Gastroesophageal sphincter (tissue), 4 donors: Measurements from ENCODE around the gene ANO2. TPM values are rescaled to one million over a fixed set of nuclear protein-coding genes. Genes with fewer than 3 reads are reported as not detected.

Experiments
- ATAC-seq: fragments of 150-250 bp; one replicate; pipeline ENCODE4 v1.9.1; 2016; ENCODE audit warnings: mild to moderate bottlenecking, moderate library complexity
- H3K27ac ChIP-seq, 4 donors: fragments of 200-600 bp; sonication (generic) in 3 of 4; 1 replicate in 3 of 4; 2 replicates in 1 of 4; pipeline ENCODE4 v1.5.1; 2016 to 2019
- H3K27me3 ChIP-seq: fragments of 200-600 bp; sonication (generic); one replicate; pipeline ENCODE4 v1.5.1; 2019
- H3K36me3 ChIP-seq, 2 donors: fragments of 200-600 bp; sonication (generic); one replicate each; pipeline ENCODE4 v1.5.1; 2019; ENCODE audit warnings: control low read depth in 1 of 2
- H3K4me1 ChIP-seq, 3 donors: fragments of 200-600 bp; sonication (generic); 1 replicate in 2 of 3; 2 replicates in 1 of 3; pipeline ENCODE4 v1.5.1; 2016 to 2019; ENCODE audit warnings: control low read depth in 2 of 3
- H3K4me3 ChIP-seq, 2 donors: fragments of 200-600 bp; sonication (generic); one replicate each; pipeline ENCODE4 v1.5.1; 2019; ENCODE audit warnings: mild to moderate bottlenecking in 1 of 2, moderate library complexity in 1 of 2
- H3K9me3 ChIP-seq, 3 donors: fragments of 200-600 bp; sonication (generic); one replicate each; pipeline ENCODE4 v1.5.1; 2017 to 2019; ENCODE audit warnings: control low read depth in 2 of 3
- CTCF ChIP-seq, 4 experiments: fragments of 200-600 bp in 2 of 4; fragments of 450-650 bp in 2 of 4; sonication (generic) in 1 of 4; IDR thresholded peaks; one replicate each; pipeline ENCODE4 v1.5.1; 2017 to 2019; ENCODE audit warnings: antibody characterized with exemption in 4 of 4, mild to moderate bottlenecking in 2 of 4, moderate library complexity in 2 of 4
- EP300 ChIP-seq: sonication (generic); formaldehyde crosslinking; IDR thresholded peaks from one replicate; pipeline ENCODE4 v1.6.1; 2017; ENCODE audit warnings: antibody characterized with exemption, mild to moderate bottlenecking
- POLR2A ChIP-seq, 2 donors: fragments of 450-650 bp; IDR thresholded peaks; one replicate each; pipeline ENCODE4 v1.6.1; 2017; ENCODE audit warnings: antibody characterized with exemption in 2 of 2, mild to moderate bottlenecking in 2 of 2, moderate library complexity in 1 of 2
- POLR2AphosphoS5 ChIP-seq: sonication (generic); formaldehyde crosslinking; IDR thresholded peaks from one replicate; pipeline ENCODE4 v1.6.1; 2017; ENCODE audit warnings: antibody characterized with exemption
- WGBS, 2 donors: methylation state at CpG; one replicate each; pipeline ENCODE4 v1.1.5; 2018; ENCODE audit warnings: low coverage in 1 of 2; 5-methylcytosine and 5-hydroxymethylcytosine counted together
- total RNA-seq, 4 donors: library from RNA; depleted of rRNA; stranded (reverse); fragments of >200 nt; gene quantifications; one replicate each; pipeline ENCODE4 v1.1.0, GENCODE V29; 2016

The ANO2 gene
- total RNA-seq, 4 donors from 2014 or later: 3.1 to 10.9 (median 6.7) TPM

GRCh38 chr12:5588591-5588990, 356.5 kb downstream of the ANO2 start:
- peaks cover 0 to 11% (median 0%) of the 10 kb centered on the region in 3 donors for H3K4me1 ChIP-seq
- no peak overlapping the region for H3K4me3 ChIP-seq
- no peaks in the 10 kb centered on the region for H3K9me3 ChIP-seq
- no peak overlapping the region for H3K27ac ChIP-seq
- H3K27me3 ChIP-seq: no peaks in the 10 kb centered on the region
- ATAC-seq: no peak
- TF ChIP-seq POLR2AphosphoS5: no peak
- no peaks in the 10 kb centered on the region for H3K36me3 ChIP-seq
- 83 to 94% methylated on average over 4 to 5 of the region's 6 CpGs for WGBS, 2 donors

GRCh38 chr12:5588176-5588575, 356.9 kb downstream of the ANO2 start:
- WGBS, 2 donors: 75 to 92% methylated on average over 1 to 4 of the region's 7 CpGs

GRCh38 chr12:5587711-5588121, 357.3 kb downstream of the ANO2 start:
- Histone ChIP-seq H3K36me3 (no peaks in the 10 kb centered on the region), H3K4me3 (no peak overlapping the region), H3K4me1 (peaks cover 0 to 11% (median 0%) of the 10 kb centered on the region in 3 donors), H3K27me3 (no peaks in the 10 kb centered on the region), H3K27ac (no peak overlapping the region), H3K9me3 (no peaks in the 10 kb centered on the region)
- WGBS, 2 donors: 20 to 64% methylated on average over 1 to 4 of the region's 5 CpGs
- ATAC-seq: no peak
- no peak for TF ChIP-seq POLR2AphosphoS5
- TF ChIP-seq CTCF (IDR thresholded peaks at IDR 0.05): no peak

More at GRCh38 chr12:5588176-5588575, 356.9 kb downstream of the ANO2 start:
- Histone ChIP-seq H3K27me3 (no peaks in the 10 kb centered on the region), H3K9me3 (no peaks in the 10 kb centered on the region), H3K36me3 (no peaks in the 10 kb centered on the region), H3K27ac (no peak overlapping the region), H3K4me1 (peaks cover 0 to 11% (median 0%) of the 10 kb centered on the region in 3 donors), H3K4me3 (no peak overlapping the region)
- peak; percentile 39 for ATAC-seq
- TF ChIP-seq EP300 (no peak), POLR2AphosphoS5 (no peak), CTCF (IDR thresholded peaks at IDR 0.05) (no peak), POLR2A (IDR thresholded peaks at IDR 0.05) (no peak)

- TF ChIP-seq POLR2AphosphoS5: no peak
- TF ChIP-seq CTCF (IDR thresholded peaks at IDR 0.05): no peak
- TF ChIP-seq EP300: no peak
- TF ChIP-seq POLR2A (IDR thresholded peaks at IDR 0.05): no peak
- Histone ChIP-seq H3K36me3 (no peaks in the 10 kb centered on the region), H3K9me3 (no peaks in the 10 kb centered on the region), H3K27me3 (no peaks in the 10 kb centered on the region), H3K4me3 (no peak overlapping the region), H3K27ac (peak overlapping the region in 2 of 4 donors; percentile 7 to 20), H3K4me1 (peaks cover 0 to 11% (median 0%) of the 10 kb centered on the region in 3 donors)
- no CpG with 5 or more reads among the region's 4 CpGs for WGBS, 2 donors
- ATAC-seq: no peak
Observed at GRCh38 chr12:5586201-5586600, 358.9 kb downstream of the ANO2 start.

- H3K27ac ChIP-seq: no peak overlapping the region
- no peak for ATAC-seq
- no peaks in the 10 kb centered on the region for H3K27me3 ChIP-seq
- peaks cover 0 to 19% (median 0%) of the 10 kb centered on the region in 3 donors for H3K4me1 ChIP-seq
- 57% methylated on average over 4 of the region's 4 CpGs for WGBS, 2 donors
- no peak overlapping the region for H3K4me3 ChIP-seq
- H3K9me3 ChIP-seq: no peaks in the 10 kb centered on the region
- H3K36me3 ChIP-seq: no peaks in the 10 kb centered on the region
- no peak for TF ChIP-seq EP300
- no peak for TF ChIP-seq POLR2A (IDR thresholded peaks at IDR 0.05)
- TF ChIP-seq POLR2AphosphoS5: no peak
- TF ChIP-seq CTCF (IDR thresholded peaks at IDR 0.05): no peak
Observed at GRCh38 chr12:5585178-5585577, 359.9 kb downstream of the ANO2 start.
